Progenitor cell of endocrine pancreas (in vitro differentiated cells): ENCODE measurements around the gene RABL6. TPM values are rescaled to one million over a fixed set of nuclear protein-coding genes. Genes with fewer than 3 reads are reported as not detected.

Source experiments
- DNase-seq: peaks from one replicate; pipeline ENCODE4 v3.0.0; 2021; ENCODE audit warnings: low spot score; ENCODE audit not compliant: unreplicated experiment
- H3K27ac Mint-ChIP-seq: 2 replicates; pipeline ENCODE4 v1.8.0; 2021; ENCODE audit warnings: mild to moderate bottlenecking, moderate library complexity, mixed read lengths
- H3K27me3 Mint-ChIP-seq: 2 replicates; pipeline ENCODE4 v1.8.0; 2021; ENCODE audit warnings: mixed read lengths
- H3K36me3 Mint-ChIP-seq: 2 replicates; pipeline ENCODE4 v1.8.0; 2022; ENCODE audit warnings: mixed read lengths; ENCODE audit not compliant: insufficient read depth
- H3K4me1 Mint-ChIP-seq: 2 replicates; pipeline ENCODE4 v1.8.0; 2021; ENCODE audit warnings: low read depth, mixed read lengths
- H3K4me3 Mint-ChIP-seq: 2 replicates; pipeline ENCODE4 v1.8.0; 2021; ENCODE audit warnings: low read depth, mild to moderate bottlenecking, moderate library complexity, mixed read lengths
- H3K9me3 Mint-ChIP-seq: 2 replicates; pipeline ENCODE4 v1.8.0; 2021; ENCODE audit warnings: low read depth, mixed read lengths
- CTCF ChIP-seq: fragments of 200-600 bp; sonication (generic); IDR thresholded peaks from one replicate; pipeline ENCODE4 v1.5.0; 2021; ENCODE audit warnings: antibody characterized with exemption, mild to moderate bottlenecking; ENCODE audit not compliant: unreplicated experiment
- total RNA-seq: library from RNA; stranded (reverse); gene quantifications from 2 replicates; pipeline ENCODE4 v1.2.1, GENCODE V29; 2021

Gene RABL6
- total RNA-seq, 1 donor from 2014 or later, result 129 TPM

GRCh38 chr9:136849960-136850865 is 42.5 kb downstream of the RABL6 start:
- Mint-ChIP-seq H3K4me1 (peaks cover 3% of the 10 kb centered on the region), H3K36me3 (peaks cover 2% of the 10 kb centered on the region)

GRCh38 chr9:136850866-136851775 is 43.4 kb downstream of the RABL6 start:
- H3K4me1 Mint-ChIP-seq, result peaks cover 3% of the 10 kb centered on the region
- H3K4me3 Mint-ChIP-seq, result no peak overlapping the region
- H3K36me3 Mint-ChIP-seq, result peaks cover 2% of the 10 kb centered on the region
- TF ChIP-seq CTCF, result no peak
- H3K27me3 Mint-ChIP-seq, result peaks cover 6% of the 10 kb centered on the region
- H3K9me3 Mint-ChIP-seq, result no peaks in the 10 kb centered on the region
- no peak for DNase-seq
- no peak overlapping the region for H3K27ac Mint-ChIP-seq

More at GRCh38 chr9:136849960-136850865, 42.5 kb downstream of the RABL6 start:
- Mint-ChIP-seq H3K27ac (peak overlapping the region; percentile 93), H3K9me3 (no peaks in the 10 kb centered on the region), H3K27me3 (peaks cover 6% of the 10 kb centered on the region), H3K4me3 (peak overlapping the region; percentile 93)
- no peak for TF ChIP-seq CTCF
- DNase-seq, result no peak

GRCh38 chr9:136851941-136852663 is 44.4 kb downstream of the RABL6 start, which contains the start of gene MAMDC4:
MAMDC4 (plus strand) TSS chr9:136852346; CDS start chr9:136852417, 71 bp downstream.
- H3K4me3 Mint-ChIP-seq, result no peak within 1 kb of the TSS
- DNase-seq, result no peak
- no peaks in the 10 kb centered on the region for H3K36me3 Mint-ChIP-seq
- H3K4me1 Mint-ChIP-seq, result peaks cover 3% of the 10 kb centered on the region
- H3K27me3 Mint-ChIP-seq, result peaks cover 3% of the 10 kb centered on the region
- H3K9me3 Mint-ChIP-seq, result no peaks in the 10 kb centered on the region
- H3K27ac Mint-ChIP-seq, result peak within 1 kb of the TSS; percentile 24
- no peak for TF ChIP-seq CTCF

- Mint-ChIP-seq H3K27ac (peak overlapping the region; percentile 24), H3K36me3 (no peaks in the 10 kb centered on the region), H3K27me3 (no peaks in the 10 kb centered on the region), H3K9me3 (no peaks in the 10 kb centered on the region), H3K4me3 (no peak overlapping the region), H3K4me1 (peaks cover 3% of the 10 kb centered on the region)
- TF ChIP-seq CTCF, result no peak
- DNase-seq, result no peak
Observed at GRCh38 chr9:136852664-136853595, 45.2 kb downstream of the RABL6 start.
